GM12801 (cell line): ENCODE results near the gene TERT.

Experiments
- TF ChIP-seq, protein P1 (sequence below): IDR thresholded peaks from one replicate; pipeline ENCODE4 v1.5.1; 2011; ENCODE audit warnings: control low read depth; ENCODE audit not compliant: insufficient read length; ENCODE audit errors: extremely low read depth

The TERT gene

GRCh38 chr5:1249366-1250280, 45.2 kb downstream of the TERT start:
- TF ChIP-seq, protein P1, sequence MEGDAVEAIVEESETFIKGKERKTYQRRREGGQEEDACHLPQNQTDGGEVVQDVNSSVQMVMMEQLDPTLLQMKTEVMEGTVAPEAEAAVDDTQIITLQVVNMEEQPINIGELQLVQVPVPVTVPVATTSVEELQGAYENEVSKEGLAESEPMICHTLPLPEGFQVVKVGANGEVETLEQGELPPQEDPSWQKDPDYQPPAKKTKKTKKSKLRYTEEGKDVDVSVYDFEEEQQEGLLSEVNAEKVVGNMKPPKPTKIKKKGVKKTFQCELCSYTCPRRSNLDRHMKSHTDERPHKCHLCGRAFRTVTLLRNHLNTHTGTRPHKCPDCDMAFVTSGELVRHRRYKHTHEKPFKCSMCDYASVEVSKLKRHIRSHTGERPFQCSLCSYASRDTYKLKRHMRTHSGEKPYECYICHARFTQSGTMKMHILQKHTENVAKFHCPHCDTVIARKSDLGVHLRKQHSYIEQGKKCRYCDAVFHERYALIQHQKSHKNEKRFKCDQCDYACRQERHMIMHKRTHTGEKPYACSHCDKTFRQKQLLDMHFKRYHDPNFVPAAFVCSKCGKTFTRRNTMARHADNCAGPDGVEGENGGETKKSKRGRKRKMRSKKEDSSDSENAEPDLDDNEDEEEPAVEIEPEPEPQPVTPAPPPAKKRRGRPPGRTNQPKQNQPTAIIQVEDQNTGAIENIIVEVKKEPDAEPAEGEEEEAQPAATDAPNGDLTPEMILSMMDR = no peak

DNA sequence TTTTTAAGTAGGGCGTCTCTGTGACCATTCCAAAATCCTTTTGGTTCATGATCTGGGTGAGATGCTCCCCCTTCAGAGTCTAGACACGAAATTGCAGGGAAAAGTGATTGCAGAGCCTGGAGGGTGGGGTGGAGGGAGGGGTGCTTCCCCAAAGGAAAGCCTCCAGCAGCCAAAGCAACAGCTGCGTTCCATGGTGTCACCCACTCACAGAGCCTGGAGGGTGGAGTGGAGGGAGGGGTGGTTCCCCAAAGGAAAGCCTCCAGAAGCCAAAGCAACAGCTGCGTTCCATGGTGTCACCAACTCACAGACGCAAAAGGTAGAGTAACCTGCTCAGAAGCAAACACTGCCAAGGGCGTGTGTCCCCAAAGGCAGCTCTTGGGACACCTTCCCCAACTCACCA, 47.1 kb downstream of the TERT start:
- TF ChIP-seq, protein P1 = no peak

DNA sequence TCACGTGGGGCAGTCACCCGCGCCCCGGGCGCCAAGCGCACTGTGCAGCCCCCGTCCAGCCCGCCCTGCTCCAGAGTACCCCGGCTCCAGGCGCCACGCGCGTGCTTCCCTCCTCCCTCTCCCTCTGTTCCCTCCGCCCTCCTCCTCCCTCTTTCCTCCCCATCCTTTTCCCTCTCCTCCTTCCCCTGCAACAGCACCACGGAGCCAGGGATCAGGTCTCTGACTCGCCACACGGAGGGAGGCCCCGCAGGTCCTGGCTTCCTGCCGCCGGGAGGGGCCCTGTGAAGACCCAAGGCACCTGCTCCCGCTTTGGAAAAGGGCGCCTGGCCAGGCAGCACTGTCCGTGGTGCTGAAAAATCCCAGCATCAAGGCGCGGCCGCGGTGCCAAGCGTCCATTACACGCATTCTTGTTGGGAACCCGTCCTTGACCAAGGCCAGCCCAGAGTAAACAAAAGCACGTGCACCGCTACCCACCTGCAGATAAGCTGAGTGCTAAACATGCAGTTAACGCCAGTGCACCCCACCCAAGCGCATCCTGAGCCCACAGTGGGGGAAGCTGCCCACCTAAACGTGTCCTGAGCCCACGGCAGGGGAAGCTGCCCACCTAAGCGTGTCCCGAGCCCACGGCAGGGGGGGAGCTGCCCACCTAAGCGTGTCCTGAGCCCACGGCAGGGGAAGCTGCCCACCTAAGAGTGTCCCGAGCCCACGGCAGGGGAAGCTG, 48.0 kb downstream of the TERT start:
- TF ChIP-seq, protein P1 = no peak

DNA sequence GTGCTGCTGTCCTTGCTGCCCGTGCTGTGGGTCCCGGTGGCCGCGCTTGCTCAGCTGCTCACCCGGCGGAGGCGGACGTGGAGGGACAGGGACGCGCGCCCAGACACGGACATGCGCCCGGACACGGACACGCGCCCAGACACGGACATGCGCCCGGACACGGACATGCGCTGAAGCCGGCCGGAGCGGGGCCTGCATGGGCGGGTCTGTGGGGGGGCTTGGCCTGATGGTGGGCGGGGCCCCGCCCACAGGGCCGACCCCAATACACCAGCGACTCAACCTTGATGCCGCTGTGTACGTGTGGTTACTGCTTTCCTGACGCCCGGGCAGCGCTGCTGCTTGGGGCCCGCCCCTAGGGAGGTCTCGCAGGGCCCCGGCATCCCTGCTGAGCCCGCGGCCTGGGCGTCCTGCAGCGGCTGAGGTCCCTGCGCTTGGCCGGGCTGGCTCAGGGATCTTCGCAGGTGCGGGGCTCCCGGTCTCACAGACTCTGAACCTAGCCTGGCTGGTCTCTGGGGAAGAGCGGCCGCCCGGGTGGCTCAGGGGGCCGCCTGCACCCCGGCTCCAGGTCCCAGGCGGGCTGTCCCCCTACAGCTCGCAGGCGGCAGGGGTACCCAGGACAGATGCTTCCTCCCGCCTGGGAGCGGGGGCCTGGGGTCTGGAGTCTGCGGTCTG, 48.8 kb downstream of the TERT start:
- TF ChIP-seq, protein P1 = no peak

DNA sequence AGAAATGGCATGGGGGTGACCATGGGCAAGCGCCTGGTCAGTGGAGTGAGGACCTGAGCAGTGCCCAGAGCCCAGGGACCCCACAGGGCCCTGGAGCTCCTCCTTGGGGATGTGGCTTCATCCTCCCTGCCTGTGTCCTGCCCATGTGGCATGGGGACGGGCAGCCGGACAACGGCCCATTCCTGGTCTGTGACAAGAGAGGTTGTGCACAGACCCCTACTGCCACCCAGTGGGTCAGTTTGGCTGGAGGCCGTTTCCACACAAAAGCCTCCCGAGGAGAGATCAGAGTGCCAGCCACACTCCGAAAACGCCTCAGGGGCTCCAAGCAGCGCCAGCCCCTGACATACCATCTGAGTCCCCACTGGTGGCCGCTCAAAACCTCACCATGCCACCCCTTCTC, 49.9 kb downstream of the TERT start:
- TF ChIP-seq, protein P1 = no peak

DNA sequence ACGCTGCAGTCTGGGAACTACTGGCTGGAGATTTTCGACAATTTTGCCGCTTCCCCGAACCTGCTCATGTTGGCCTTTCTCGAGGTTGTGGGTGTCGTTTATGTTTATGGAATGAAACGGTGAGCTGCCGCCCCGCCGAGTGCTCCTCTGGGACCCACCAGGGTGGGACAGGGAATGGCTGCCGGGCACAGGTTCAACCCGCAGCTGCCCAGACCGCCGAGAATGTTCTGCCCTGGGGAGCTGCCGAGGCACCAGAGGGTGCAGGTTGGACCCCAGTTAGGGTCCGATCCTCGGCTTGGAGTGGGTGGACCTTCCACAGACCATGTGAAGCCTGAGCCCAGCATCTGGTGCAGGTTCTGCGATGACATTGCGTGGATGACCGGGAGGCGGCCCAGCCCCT, 50.6 kb downstream of the TERT start:
- TF ChIP-seq, protein P1 = no peak
